GM21360 (cell line): ENCODE measurements around the gene ZBED1.
"Not testable (repeated sequence)": the region's sequence is repeated elsewhere in the genome, so short reads cannot be mapped to it uniquely, and the experiment has no call there.

Source experiments
- ATAC-seq: cut with Tn5 transposase; IDR thresholded peaks from one replicate; pipeline ENCODE4 v1.9.1; 2021; ENCODE audit warnings: mild to moderate bottlenecking, moderate library complexity; ENCODE audit not compliant: unreplicated experiment

Gene ZBED1

GRCh38 chrX:2520539-2520938, 19.8 kb upstream of the ZBED1 start:
- ATAC-seq, result no peak

GRCh38 chrX:2519638-2520037, 18.9 kb upstream of the ZBED1 start:
- not testable (repeated sequence) for ATAC-seq

- ATAC-seq, result peak; percentile 11
Observed at GRCh38 chrX:2517055-2517454, 16.3 kb upstream of the ZBED1 start.

GRCh38 chrX:2516623-2517022, 15.8 kb upstream of the ZBED1 start:
- ATAC-seq, result peak; percentile 48

- no peak for ATAC-seq
Observed at GRCh38 chrX:2514131-2514530, 13.4 kb upstream of the ZBED1 start.

- ATAC-seq, result no peak
Observed at GRCh38 chrX:2513121-2513664, 12.4 kb upstream of the ZBED1 start.

- ATAC-seq, result no peak
Observed at GRCh38 chrX:2512501-2512900, 11.7 kb upstream of the ZBED1 start.

GRCh38 chrX:2511326-2511725, 10.6 kb upstream of the ZBED1 start:
- no peak for ATAC-seq

- ATAC-seq, result no peak
Observed at GRCh38 chrX:2508648-2509335, 8.0 kb upstream of the ZBED1 start.

GRCh38 chrX:2507904-2508627, 7.3 kb upstream of the ZBED1 start:
- ATAC-seq, result no peak

- ATAC-seq, result no peak
Observed at GRCh38 chrX:2507196-2507595, 6.4 kb upstream of the ZBED1 start.

- not testable (repeated sequence) for ATAC-seq
Observed at GRCh38 chrX:2505341-2505740, 4.6 kb upstream of the ZBED1 start.

- ATAC-seq, result no peak
Observed at GRCh38 chrX:2504706-2505332, 4.0 kb upstream of the ZBED1 start.

GRCh38 chrX:2503591-2504500, 3.1 kb upstream of the ZBED1 start:
- ATAC-seq, result no peak

- no peak for ATAC-seq
Observed at GRCh38 chrX:2502668-2503519, 2.1 kb upstream of the ZBED1 start.

- ATAC-seq, result no peak
Observed at GRCh38 chrX:2502120-2502667, 1.4 kb upstream of the ZBED1 start.

- no peak for ATAC-seq
Observed at GRCh38 chrX:2501559-2502102, 855 bp upstream of the ZBED1 start.

- peak; percentile 46 for ATAC-seq
Observed at GRCh38 chrX:2500091-2500802, 529 bp downstream of the ZBED1 start.

GRCh38 chrX:2499507-2499906, 1.3 kb downstream of the ZBED1 start:
- ATAC-seq, result no peak
